OCI-LY3 (cell line): Measurements from ENCODE around the gene VDAC1.

Source experiments
- H2AFZ ChIP-seq: fragments of 200-600, 300-600 bp; shearing (Covaris generic); 2 replicates; pipeline ENCODE4 v1.6.0; 2014; ENCODE audit warnings: antibody characterized with exemption, low read depth, low read length
- H3K27ac ChIP-seq: fragments of 200-600, 300-600 bp; sonication (generic); 2 replicates; pipeline ENCODE4 v1.5.1; 2014; ENCODE audit warnings: mild to moderate bottlenecking, low read length, moderate library complexity, mixed read lengths
- H3K27me3 ChIP-seq: fragments of 200-600, 300-600 bp; sonication (generic); 2 replicates; pipeline ENCODE4 v1.6.1; 2014; ENCODE audit warnings: low read depth, low read length, mixed read lengths
- H3K36me3 ChIP-seq: fragments of 200-600, 300-600 bp; sonication (generic); replicated peaks from 2 replicates; pipeline ENCODE3; 2014; ENCODE audit warnings: low read depth, low read length, mixed read lengths
- H3K4me1 ChIP-seq: fragments of 300-600, 200-600 bp; sonication (generic); 2 replicates; pipeline ENCODE4 v1.6.1; 2014; ENCODE audit warnings: low read length, mixed read lengths
- H3K4me2 ChIP-seq: fragments of 200-600, 300-600 bp; sonication (generic); 2 replicates; pipeline ENCODE4 v1.6.1; 2014; ENCODE audit warnings: low read length, mixed read lengths
- H3K4me3 ChIP-seq: fragments of 300-600, 200-600 bp; sonication (generic); 2 replicates; pipeline ENCODE4 v1.5.1; 2014; ENCODE audit warnings: antibody characterized with exemption, mild to moderate bottlenecking, low read length, moderate library complexity
- H3K79me2 ChIP-seq: fragments of 300-600, 200-600 bp; shearing (Covaris generic); 2 replicates; pipeline ENCODE4 v1.6.1; 2014; ENCODE audit warnings: mild to moderate bottlenecking, low read length, mixed read lengths
- H3K9ac ChIP-seq: fragments of 300-600, 200-600 bp; shearing (Covaris generic); 2 replicates; pipeline ENCODE4 v1.6.0; 2014; ENCODE audit warnings: mild to moderate bottlenecking, low read length, moderate library complexity
- H3K9me3 ChIP-seq: fragments of 200-600, 300-600 bp; shearing (Covaris generic); 2 replicates; pipeline ENCODE4 v1.6.1; 2014; ENCODE audit warnings: low read length, mixed read lengths; ENCODE audit not compliant: insufficient read depth
- H4K20me1 ChIP-seq: fragments of 200-600, 300-600 bp; sonication (generic); 2 replicates; pipeline ENCODE4 v1.6.1; 2016; ENCODE audit warnings: low read length, mixed read lengths; ENCODE audit not compliant: insufficient read depth
- CTCF ChIP-seq: fragments of 200-600, 300-600 bp; sonication (generic); IDR thresholded peaks from 2 replicates; pipeline ENCODE4 v1.5.1; 2014; ENCODE audit warnings: antibody characterized with exemption, low read length, low read depth
- EZH2phosphoT487 ChIP-seq: fragments of 200-600 bp; shearing (Covaris generic); IDR thresholded peaks from 2 replicates; pipeline ENCODE4 v1.6.1; 2018; ENCODE audit warnings: antibody characterized with exemption, mixed run types, low read depth

Gene VDAC1

GRCh38 chr5:133998042-133998441 lies 6.7 kb downstream of the VDAC1 start:
- Histone ChIP-seq H3K9me3 (no peaks in the 10 kb centered on the region), H4K20me1 (peaks cover 95% of the 10 kb centered on the region), H2AFZ (no peak overlapping the region), H3K27me3 (no peaks in the 10 kb centered on the region), H3K27ac (no peak overlapping the region), H3K4me1 (peaks cover 13% of the 10 kb centered on the region), H3K4me2 (no peak overlapping the region), H3K4me3 (no peak overlapping the region), H3K9ac (no peak overlapping the region), H3K36me3 (peaks cover 24% of the 10 kb centered on the region), H3K79me2 (peaks cover 100% of the 10 kb centered on the region)
- no peak for TF ChIP-seq CTCF
- TF ChIP-seq EZH2phosphoT487: no peak

GRCh38 chr5:133996683-133997252 lies 8.0 kb downstream of the VDAC1 start:
- peaks cover 99% of the 10 kb centered on the region for H3K79me2 ChIP-seq
- H2AFZ ChIP-seq: no peak overlapping the region
- peaks cover 92% of the 10 kb centered on the region for H4K20me1 ChIP-seq
- H3K9me3 ChIP-seq: no peaks in the 10 kb centered on the region
- no peak overlapping the region for H3K27ac ChIP-seq
- H3K27me3 ChIP-seq: no peaks in the 10 kb centered on the region
- H3K36me3 ChIP-seq: peaks cover 15% of the 10 kb centered on the region
- no peaks in the 10 kb centered on the region; the same call in 1 of the 2 replicates for H3K4me1 ChIP-seq
- TF ChIP-seq CTCF (peak; percentile 62), EZH2phosphoT487 (no peak)
- no peak overlapping the region for H3K9ac ChIP-seq
- no peak overlapping the region for H3K4me3 ChIP-seq
- H3K4me2 ChIP-seq: no peak overlapping the region

- no peak overlapping the region for H3K4me2 ChIP-seq
- peaks cover 92% of the 10 kb centered on the region for H4K20me1 ChIP-seq
- no peak overlapping the region for H2AFZ ChIP-seq
- no peaks in the 10 kb centered on the region for H3K27me3 ChIP-seq
- peaks cover 16% of the 10 kb centered on the region for H3K36me3 ChIP-seq
- H3K4me3 ChIP-seq: no peak overlapping the region
- no peak for TF ChIP-seq CTCF
- no peak for TF ChIP-seq EZH2phosphoT487
- H3K9ac ChIP-seq: no peak overlapping the region
- no peaks in the 10 kb centered on the region for H3K9me3 ChIP-seq
- H3K4me1 ChIP-seq: no peaks in the 10 kb centered on the region
- H3K27ac ChIP-seq: no peak overlapping the region
- H3K79me2 ChIP-seq: peaks cover 99% of the 10 kb centered on the region
Observed at GRCh38 chr5:133995883-133996563, 8.8 kb downstream of the VDAC1 start.

GRCh38 chr5:133995341-133995740 lies 9.4 kb downstream of the VDAC1 start:
- peaks cover 99% of the 10 kb centered on the region for H3K79me2 ChIP-seq
- H3K27ac ChIP-seq: no peak overlapping the region
- TF ChIP-seq EZH2phosphoT487 (no peak), CTCF (no peak)
- H3K9ac ChIP-seq: no peak overlapping the region
- H4K20me1 ChIP-seq: peaks cover 87% of the 10 kb centered on the region
- peaks cover 13% of the 10 kb centered on the region for H3K36me3 ChIP-seq
- H3K27me3 ChIP-seq: no peaks in the 10 kb centered on the region
- no peak overlapping the region for H3K4me3 ChIP-seq
- H3K9me3 ChIP-seq: no peaks in the 10 kb centered on the region
- H3K4me2 ChIP-seq: no peak overlapping the region
- no peak overlapping the region for H2AFZ ChIP-seq
- no peaks in the 10 kb centered on the region for H3K4me1 ChIP-seq
